NCI-H2196 (cell line): ENCODE data around the gene ABCF3.
A peak's percentile ranks its signal among the peaks of the same experiment; 100 is the strongest.

ENCODE experiments used
- DNase-seq: peaks from one replicate; lab custom pipeline; 2025; ENCODE audit not compliant: unreplicated experiment; lab: John Stamatoyannopoulos, UW

The ABCF3 gene

GRCh38 chr3:184184546-184185230 is 1.3 kb upstream of the ABCF3 start:
- DNase-seq: no peak

- DNase-seq: peak; percentile 100
Measured at GRCh38 chr3:184185461-184186183, 377 bp upstream of the ABCF3 start.

- no peak for DNase-seq
Measured at GRCh38 chr3:184186902-184187207, 856 bp downstream of the ABCF3 start.

GRCh38 chr3:184188080-184188479 is 2.1 kb downstream of the ABCF3 start:
- no peak for DNase-seq

- DNase-seq: no peak
Measured at GRCh38 chr3:184189421-184189820, 3.4 kb downstream of the ABCF3 start.

GRCh38 chr3:184192889-184193288 is 6.9 kb downstream of the ABCF3 start:
- no peak for DNase-seq

GRCh38 chr3:184193991-184194539 is 8.1 kb downstream of the ABCF3 start:
- no peak for DNase-seq

GRCh38 chr3:184196536-184196935 is 10.5 kb downstream of the ABCF3 start:
- no peak for DNase-seq

- no peak for DNase-seq
Measured at GRCh38 chr3:184198509-184198908, 12.5 kb downstream of the ABCF3 start.

GRCh38 chr3:184200825-184201224 is 14.8 kb downstream of the ABCF3 start:
- DNase-seq: no peak

GRCh38 chr3:184203526-184203925 is 17.5 kb downstream of the ABCF3 start:
- DNase-seq: no peak

- DNase-seq: no peak
Measured at GRCh38 chr3:184209146-184209923, 23.3 kb downstream of the ABCF3 start.

- DNase-seq: no peak
Measured at GRCh38 chr3:184211297-184211696, 25.3 kb downstream of the ABCF3 start.

GRCh38 chr3:184211718-184212117 is 25.7 kb downstream of the ABCF3 start:
- DNase-seq: no peak

- no peak for DNase-seq
Measured at GRCh38 chr3:184218814-184219213, 32.8 kb downstream of the ABCF3 start.

- no peak for DNase-seq
Measured at GRCh38 chr3:184222521-184222920, 36.5 kb downstream of the ABCF3 start.

GRCh38 chr3:184223946-184224345 is 37.9 kb downstream of the ABCF3 start:
- no peak for DNase-seq

GRCh38 chr3:184227481-184227935 is 41.5 kb downstream of the ABCF3 start:
- peak; percentile 72 for DNase-seq

- DNase-seq: no peak
Measured at GRCh38 chr3:184228376-184229137, 42.6 kb downstream of the ABCF3 start.

GRCh38 chr3:184229394-184230080 is 43.5 kb downstream of the ABCF3 start, which contains the start of gene VWA5B2:
Gene VWA5B2, plus strand, starts transcription at chr3:184229585. Its CDS starts 944 bp downstream, at chr3:184230529.
- peak; percentile 92 for DNase-seq
